ENCODE data around the gene GJD2.

GJD2 gene

GRCh38 chr15:34729886-34730285 lies 24.9 kb downstream of the GJD2 start:
- Histone ChIP-seq H3K9ac (ENCODE audit: low read depth, low read length, poor library complexity, severe bottlenecking) (no peak overlapping the region), H3K27me3 (ENCODE audit: insufficient read depth, low read length, poor library complexity, severe bottlenecking) (no peaks in the 10 kb centered on the region), H3K9me3 (ENCODE audit: insufficient read depth, low read depth, low read length) (no peaks in the 10 kb centered on the region), H3K4me3 (ENCODE audit: low read length, poor library complexity, severe bottlenecking) (no peak overlapping the region), H3K36me3 (ENCODE audit: insufficient read depth, low read length) (no peaks in the 10 kb centered on the region), H3K79me2 (ENCODE audit: insufficient read depth, low read length) (no peaks in the 10 kb centered on the region), H3F3A (ENCODE audit: low read depth) (no peaks in the 10 kb centered on the region), H2AFZ (ENCODE audit: low read length) (no peak overlapping the region), H3K4me1 (ENCODE audit: insufficient read depth, low read length, poor library complexity, severe bottlenecking) (no peaks in the 10 kb centered on the region), H4K20me1 (ENCODE audit: insufficient read depth, low read length, poor library complexity, severe bottlenecking) (no peaks in the 10 kb centered on the region), H3K4me2 (ENCODE audit: low read depth, low read length, poor library complexity, severe bottlenecking) (no peak overlapping the region), H3K9me2 (replicated peaks; ENCODE audit: low read depth, low read length) (no peaks in the 10 kb centered on the region)
- TF ChIP-seq EZH2phosphoT487 (IDR thresholded peaks at IDR 0.05; ENCODE audit: borderline replicate concordance) (no peak), CTCF (conservative IDR thresholded peaks at IDR 0.05; ENCODE audit: low read length) (no peak)

- no peaks in the 10 kb centered on the region for H3K4me1 ChIP-seq (ENCODE audit: insufficient read depth, low read length, poor library complexity, severe bottlenecking)
- H3K27me3 ChIP-seq (ENCODE audit: insufficient read depth, low read length, poor library complexity, severe bottlenecking), result no peaks in the 10 kb centered on the region
Observed at GRCh38 chr15:34729056-34729455, 25.7 kb downstream of the GJD2 start.

GRCh38 chr15:34726406-34727100 lies 28.2 kb downstream of the GJD2 start:
- H4K20me1 ChIP-seq (ENCODE audit: insufficient read depth, low read length, poor library complexity, severe bottlenecking), result no peaks in the 10 kb centered on the region
- no peaks in the 10 kb centered on the region for H3K36me3 ChIP-seq (ENCODE audit: insufficient read depth, low read length)
- no peaks in the 10 kb centered on the region for H3K9me3 ChIP-seq (ENCODE audit: insufficient read depth, low read depth, low read length)
- H3K4me2 ChIP-seq (ENCODE audit: low read depth, low read length, poor library complexity, severe bottlenecking), result no peak overlapping the region
- H3K9ac ChIP-seq (ENCODE audit: low read depth, low read length, poor library complexity, severe bottlenecking), result no peak overlapping the region
- no peaks in the 10 kb centered on the region for H3K79me2 ChIP-seq (ENCODE audit: insufficient read depth, low read length)
- no peaks in the 10 kb centered on the region for H3F3A ChIP-seq (ENCODE audit: low read depth)
- H3K4me3 ChIP-seq (ENCODE audit: low read length, poor library complexity, severe bottlenecking), result no peak overlapping the region
- H3K27me3 ChIP-seq (ENCODE audit: insufficient read depth, low read length, poor library complexity, severe bottlenecking), result no peaks in the 10 kb centered on the region
- H2AFZ ChIP-seq (ENCODE audit: low read length), result no peak overlapping the region
- H3K9me2 ChIP-seq (replicated peaks; ENCODE audit: low read depth, low read length), result no peaks in the 10 kb centered on the region
- H3K4me1 ChIP-seq (ENCODE audit: insufficient read depth, low read length, poor library complexity, severe bottlenecking), result no peaks in the 10 kb centered on the region
- TF ChIP-seq CTCF (conservative IDR thresholded peaks at IDR 0.05; ENCODE audit: low read length) (no peak), EZH2phosphoT487 (IDR thresholded peaks at IDR 0.05; ENCODE audit: borderline replicate concordance) (no peak)

More at GRCh38 chr15:34729056-34729455, 25.7 kb downstream of the GJD2 start:
- Histone ChIP-seq H3K36me3 (ENCODE audit: insufficient read depth, low read length) (no peaks in the 10 kb centered on the region), H3F3A (ENCODE audit: low read depth) (no peaks in the 10 kb centered on the region), H3K4me2 (ENCODE audit: low read depth, low read length, poor library complexity, severe bottlenecking) (no peak overlapping the region), H3K9ac (ENCODE audit: low read depth, low read length, poor library complexity, severe bottlenecking) (no peak overlapping the region), H4K20me1 (ENCODE audit: insufficient read depth, low read length, poor library complexity, severe bottlenecking) (no peaks in the 10 kb centered on the region), H3K4me3 (ENCODE audit: low read length, poor library complexity, severe bottlenecking) (no peak overlapping the region), H2AFZ (ENCODE audit: low read length) (no peak overlapping the region), H3K79me2 (ENCODE audit: insufficient read depth, low read length) (no peaks in the 10 kb centered on the region), H3K9me3 (ENCODE audit: insufficient read depth, low read depth, low read length) (no peaks in the 10 kb centered on the region), H3K9me2 (replicated peaks; ENCODE audit: low read depth, low read length) (no peaks in the 10 kb centered on the region)
- TF ChIP-seq EZH2phosphoT487 (IDR thresholded peaks at IDR 0.05; ENCODE audit: borderline replicate concordance) (no peak), CTCF (conservative IDR thresholded peaks at IDR 0.05; ENCODE audit: low read length) (no peak)

All from Loucy (cell line).